ENCODE measurements around the gene DEDD2. TPM values are rescaled to one million over a fixed set of nuclear protein-coding genes. Genes with fewer than 3 reads are reported as not detected.

DEDD2 gene
- total RNA-seq, 1 experiment from 2014 or later = 45.6 TPM

DNA sequence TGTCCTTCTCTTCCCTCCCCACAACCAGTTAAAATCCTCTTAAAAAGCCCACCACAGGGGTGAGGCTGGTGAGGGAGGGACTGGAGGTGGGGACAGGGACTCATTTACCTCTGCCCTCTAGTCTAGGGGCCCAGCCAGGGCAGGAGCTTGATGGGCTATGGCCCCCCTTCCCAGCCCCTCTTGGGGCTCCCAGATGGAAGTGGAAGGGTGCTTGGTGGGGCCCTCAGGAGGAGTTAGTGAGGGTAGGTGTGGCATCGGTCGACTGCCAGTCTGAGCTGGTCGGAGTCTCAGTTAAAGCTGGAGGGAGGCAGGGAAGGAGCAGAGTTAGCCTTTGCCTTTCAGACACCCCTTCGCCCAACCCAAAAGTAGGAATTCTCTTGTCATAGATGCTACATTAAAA, 13.1 kb upstream of the DEDD2 start:
- H3K27me3 ChIP-seq (ENCODE audit: insufficient read depth, low read depth) = no peaks in the 10 kb centered on the region
- no peaks in the 10 kb centered on the region for H3K4me1 ChIP-seq (replicated peaks; ENCODE audit: insufficient read depth)
- no peak overlapping the region for H3K4me2 ChIP-seq
- ChIA-PET POLR2A (ENCODE audit: unreplicated experiment) (no interaction called here), CTCF (interaction anchor here (0.5 kb wide), 1 partner anchor 140 kb away, joined by 6 read pairs; no protein-coding TSS in a partner anchor)
- H3K9me2 ChIP-seq (ENCODE audit: insufficient read depth) = no peaks in the 10 kb centered on the region
- TF ChIP-seq, protein P1, sequence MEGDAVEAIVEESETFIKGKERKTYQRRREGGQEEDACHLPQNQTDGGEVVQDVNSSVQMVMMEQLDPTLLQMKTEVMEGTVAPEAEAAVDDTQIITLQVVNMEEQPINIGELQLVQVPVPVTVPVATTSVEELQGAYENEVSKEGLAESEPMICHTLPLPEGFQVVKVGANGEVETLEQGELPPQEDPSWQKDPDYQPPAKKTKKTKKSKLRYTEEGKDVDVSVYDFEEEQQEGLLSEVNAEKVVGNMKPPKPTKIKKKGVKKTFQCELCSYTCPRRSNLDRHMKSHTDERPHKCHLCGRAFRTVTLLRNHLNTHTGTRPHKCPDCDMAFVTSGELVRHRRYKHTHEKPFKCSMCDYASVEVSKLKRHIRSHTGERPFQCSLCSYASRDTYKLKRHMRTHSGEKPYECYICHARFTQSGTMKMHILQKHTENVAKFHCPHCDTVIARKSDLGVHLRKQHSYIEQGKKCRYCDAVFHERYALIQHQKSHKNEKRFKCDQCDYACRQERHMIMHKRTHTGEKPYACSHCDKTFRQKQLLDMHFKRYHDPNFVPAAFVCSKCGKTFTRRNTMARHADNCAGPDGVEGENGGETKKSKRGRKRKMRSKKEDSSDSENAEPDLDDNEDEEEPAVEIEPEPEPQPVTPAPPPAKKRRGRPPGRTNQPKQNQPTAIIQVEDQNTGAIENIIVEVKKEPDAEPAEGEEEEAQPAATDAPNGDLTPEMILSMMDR (conservative IDR thresholded peaks at IDR 0.05) = no peak
- TF ChIP-seq EZH2 (IDR thresholded peaks at IDR 0.05; ENCODE audit: low read depth) = no peak
- no peak overlapping the region for H3K4me3 ChIP-seq
- H3K79me2 ChIP-seq (ENCODE audit: low read depth) = no peaks in the 10 kb centered on the region
- H3K27ac ChIP-seq = no peak overlapping the region
- no peak overlapping the region for H2AFZ ChIP-seq
- no peaks in the 10 kb centered on the region for H3K9me3 ChIP-seq (ENCODE audit: insufficient read depth, low read depth)
- no TSS peak for BruUV-seq (replicated peaks)
- no peak for DNase-seq
- intact Hi-C loops (cut with micrococcal nuclease; ENCODE audit: unreplicated experiment) = no loop called here
- peaks cover 13% of the 10 kb centered on the region; the same call in 1 of the 2 replicates for H4K20me1 ChIP-seq (ENCODE audit: insufficient read depth)
- peaks cover 14% of the 10 kb centered on the region; the same call in 1 of the 2 replicates for H3K36me3 ChIP-seq (ENCODE audit: low read depth)
- H3F3A ChIP-seq (ENCODE audit: insufficient read depth, low read depth) = peaks cover 36% of the 10 kb centered on the region; the same call in 1 of the 2 replicates

DNA sequence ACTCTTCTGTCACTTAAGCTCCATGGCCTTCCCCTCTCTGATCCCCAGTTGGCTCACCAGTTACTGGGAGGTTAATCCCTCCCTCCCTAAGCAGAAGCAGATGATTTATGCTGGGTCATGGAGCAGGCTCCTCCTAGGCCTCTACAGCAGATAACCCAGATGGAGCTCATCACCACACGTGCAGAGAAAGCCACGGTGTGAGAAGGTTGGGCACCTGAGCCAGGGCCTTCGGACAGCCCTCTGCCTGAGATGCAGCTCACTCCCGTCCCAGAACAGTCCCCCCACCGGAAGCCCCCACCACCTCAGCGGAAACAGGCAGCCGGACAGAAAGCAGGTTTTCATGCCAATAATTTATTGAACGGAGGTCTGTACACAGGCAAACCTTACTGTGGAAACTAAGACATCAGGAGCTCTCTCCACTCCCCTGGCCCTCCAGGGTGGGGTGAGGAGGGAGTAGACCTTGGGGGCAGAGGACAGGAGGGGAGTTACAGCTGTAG, 12.4 kb upstream of the DEDD2 start:
- POLR2A ChIA-PET (ENCODE audit: unreplicated experiment) = interaction anchor here (0.6 kb wide), 1 partner anchor 21 kb away, joined by 4 read pairs; no protein-coding TSS in a partner anchor
- H3F3A ChIP-seq (ENCODE audit: insufficient read depth, low read depth) = peaks cover 34% of the 10 kb centered on the region; the same call in 1 of the 2 replicates
- no peaks in the 10 kb centered on the region for H3K9me2 ChIP-seq (ENCODE audit: insufficient read depth)
- no TSS peak for BruUV-seq (replicated peaks)
- no peaks in the 10 kb centered on the region for H3K4me1 ChIP-seq (replicated peaks; ENCODE audit: insufficient read depth)
- H3K79me2 ChIP-seq (ENCODE audit: low read depth) = no peaks in the 10 kb centered on the region
- H3K4me2 ChIP-seq = no peak overlapping the region
- H3K4me3 ChIP-seq = no peak overlapping the region
- intact Hi-C loops (cut with micrococcal nuclease; ENCODE audit: unreplicated experiment) = no loop called here
- H3K27ac ChIP-seq = no peak overlapping the region
- no peaks in the 10 kb centered on the region for H3K27me3 ChIP-seq (ENCODE audit: insufficient read depth, low read depth)
- no peak for DNase-seq
- peaks cover 14% of the 10 kb centered on the region; the same call in 1 of the 2 replicates for H3K36me3 ChIP-seq (ENCODE audit: low read depth)
- TF ChIP-seq, protein P1 (conservative IDR thresholded peaks at IDR 0.05) = no peak
- TF ChIP-seq EZH2 (IDR thresholded peaks at IDR 0.05; ENCODE audit: low read depth) = no peak
- H3K9me3 ChIP-seq (ENCODE audit: insufficient read depth, low read depth) = no peaks in the 10 kb centered on the region
- no peak overlapping the region for H2AFZ ChIP-seq
- CTCF ChIA-PET = interaction anchor here (0.5 kb wide), 1 partner anchor 141 kb away, joined by 6 read pairs; no protein-coding TSS in a partner anchor
- peaks cover 13% of the 10 kb centered on the region; the same call in 1 of the 2 replicates for H4K20me1 ChIP-seq (ENCODE audit: insufficient read depth)

DNA sequence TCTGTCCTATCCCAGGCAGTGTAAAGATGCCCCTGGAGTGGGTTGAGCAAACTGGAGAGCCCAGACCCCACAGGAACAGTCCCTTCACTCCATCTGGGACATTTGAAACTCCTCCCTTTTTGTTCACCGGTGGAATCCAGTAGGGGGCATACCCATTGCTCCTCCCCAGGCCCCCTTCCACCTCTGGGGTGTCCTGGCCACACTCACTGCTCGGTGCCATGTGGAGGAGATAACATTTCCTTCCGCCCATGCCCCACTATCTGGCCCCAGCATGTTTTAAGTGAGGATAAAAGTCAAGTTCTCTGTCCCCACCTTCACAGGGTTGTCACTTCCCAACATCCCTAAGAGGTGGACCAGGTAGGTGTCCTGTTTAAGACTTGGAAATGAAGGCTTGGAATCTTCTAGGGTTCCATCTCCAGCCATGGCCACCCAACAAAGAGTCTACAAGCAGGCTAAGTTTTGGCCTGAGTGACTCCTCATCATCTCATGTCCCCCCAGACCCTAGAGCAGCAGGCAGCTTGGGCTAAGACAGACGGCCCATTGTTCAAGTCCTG, 11.9 kb upstream of the DEDD2 start:
- Histone ChIP-seq H3K27ac (no peak overlapping the region), H3K4me2 (no peak overlapping the region), H3K27me3 (ENCODE audit: insufficient read depth, low read depth) (no peaks in the 10 kb centered on the region), H3F3A (ENCODE audit: insufficient read depth, low read depth) (peaks cover 33% of the 10 kb centered on the region; the same call in 1 of the 2 replicates), H3K9me2 (ENCODE audit: insufficient read depth) (no peaks in the 10 kb centered on the region), H3K4me3 (no peak overlapping the region), H3K4me1 (replicated peaks; ENCODE audit: insufficient read depth) (no peaks in the 10 kb centered on the region), H2AFZ (no peak overlapping the region), H3K36me3 (ENCODE audit: low read depth) (peaks cover 14% of the 10 kb centered on the region; the same call in 1 of the 2 replicates), H4K20me1 (ENCODE audit: insufficient read depth) (peaks cover 13% of the 10 kb centered on the region; the same call in 1 of the 2 replicates), H3K9me3 (ENCODE audit: insufficient read depth, low read depth) (no peaks in the 10 kb centered on the region), H3K79me2 (ENCODE audit: low read depth) (no peaks in the 10 kb centered on the region)
- DNase-seq = no peak
- intact Hi-C loops (cut with micrococcal nuclease; ENCODE audit: unreplicated experiment) = no loop called here
- TF ChIP-seq EZH2 (IDR thresholded peaks at IDR 0.05; ENCODE audit: low read depth) = no peak
- TF ChIP-seq, protein P1 (conservative IDR thresholded peaks at IDR 0.05) = no peak
- BruUV-seq (replicated peaks) = no TSS peak
- ChIA-PET CTCF (no interaction called here), POLR2A (ENCODE audit: unreplicated experiment) (no interaction called here)
